HepG2 (cell line): ENCODE measurements around the gene AP4E1. TPM values are rescaled to one million over a fixed set of nuclear protein-coding genes. Genes with fewer than 3 reads are reported as not detected.

Experiments
- ATAC-seq: fragments of 200-7000 bp; cut with Tn5 transposase; 3 replicates; pipeline ENCODE4 v1.9.1; 2020; ENCODE audit warnings: mild to moderate bottlenecking, moderate library complexity
- BruUV-seq: library from RNA; stranded (reverse); fragments of 400-500 nt; replicated peaks from 2 replicates; lab custom pipeline; 2021; lab: Mats Ljungman, UMichigan
- CTCF ChIA-PET: fragments of 300-600 bp; formaldehyde crosslinking; extraction: SDS; loops from one replicate; lab custom pipeline; 2021; ENCODE audit warnings: low total read pairs, inconsistent platforms, low intra/inter-chr PET ratio; lab: Yijun Ruan, JAX
- POLR2A ChIA-PET: fragments of 350-600 bp; sonication (Branson Sonifier 250); formaldehyde crosslinking; loops from one replicate; lab custom pipeline; 2020; ENCODE audit warnings: antibody characterized with exemption, inconsistent platforms; lab: Yijun Ruan, JAX
- DNase-seq: peaks from one replicate; pipeline ENCODE4 v3.0.0-alpha.2; 2015; ENCODE audit warnings: low spot score
- FAIRE-seq: peaks from 3 replicates; lab custom pipeline; 2011; peaks lifted over from hg19 to GRCh38; lab: Jason Lieb, UNC
- H2AFZ ChIP-seq: one replicate; pipeline ENCODE4 v1.6.1; 2011; ENCODE audit warnings: low read length, inconsistent platforms
- H3K27ac ChIP-seq: fragments of 300-600 bp; 3 replicates; pipeline ENCODE4 v1.8.0; 2011; ENCODE audit warnings: mixed run types, mild to moderate bottlenecking, mixed read lengths, low read length, inconsistent platforms; ENCODE audit not compliant: insufficient read depth; ENCODE audit errors: extremely low read length
- H3K27me3 ChIP-seq, 2 experiments: fragments of 200-600 bp in 1 of 2; 2 replicates in 1 of 2; 3 replicates in 1 of 2; pipeline versions ENCODE4 v1.6.0 to v1.8.0; 2011; ENCODE audit warnings: low read length in 2 of 2, mild to moderate bottlenecking in 2 of 2, moderate library complexity in 2 of 2, inconsistent platforms in 1 of 2; ENCODE audit not compliant: insufficient read depth in 2 of 2, control insufficient read depth in 1 of 2
- H3K36me3 ChIP-seq, 2 experiments: fragments of 200-600 bp in 1 of 2; replicated peaks in 1 of 2; 2 replicates in 1 of 2; 3 replicates in 1 of 2; pipeline versions ENCODE4 v1.5.1 to v1.8.0; 2011; ENCODE audit warnings: low read length in 2 of 2, inconsistent platforms in 1 of 2; ENCODE audit not compliant: insufficient read depth in 2 of 2, control insufficient read depth in 1 of 2
- H3K4me1 ChIP-seq: 2 replicates; pipeline ENCODE4 v1.5.1; 2012; ENCODE audit warnings: low read length, inconsistent platforms; ENCODE audit not compliant: insufficient read depth
- H3K4me2 ChIP-seq: 2 replicates; pipeline ENCODE4 v1.6.0; 2011; ENCODE audit warnings: low read depth, low read length, inconsistent platforms
- H3K4me3 ChIP-seq, 3 experiments: fragments of 200-600 bp in 1 of 3; sonication (generic), shearing (Covaris generic) in 1 of 3; replicated peaks in 1 of 3; 2 replicates each; pipeline ENCODE4 v1.5.1; 2011 to 2016; ENCODE audit warnings: low read length in 3 of 3, inconsistent platforms in 2 of 3, low read depth in 2 of 3, mild to moderate bottlenecking in 2 of 3, control low read depth in 1 of 3, mixed read lengths in 1 of 3; ENCODE audit not compliant: insufficient read depth in 1 of 3
- H3K79me2 ChIP-seq: one replicate; pipeline ENCODE4 v1.6.1; 2011; ENCODE audit warnings: low read length, inconsistent platforms; ENCODE audit not compliant: insufficient read depth
- H3K9ac ChIP-seq: 2 replicates; pipeline ENCODE4 v1.6.0; 2011; ENCODE audit warnings: mild to moderate bottlenecking, low read depth, low read length, inconsistent platforms; ENCODE audit not compliant: insufficient read depth
- H3K9me3 ChIP-seq: 2 replicates; pipeline ENCODE4 v1.5.1; 2012; ENCODE audit warnings: mild to moderate bottlenecking, low read length
- H4K20me1 ChIP-seq: 2 replicates; pipeline ENCODE4 v1.6.0; 2011; ENCODE audit warnings: inconsistent platforms, mild to moderate bottlenecking, low read length, moderate library complexity; ENCODE audit not compliant: insufficient read depth
- AGO2 ChIP-seq: fragments of 200-400 bp; formaldehyde crosslinking; optimal IDR thresholded peaks from 2 replicates; pipeline ENCODE3; 2017; ENCODE audit warnings: mild to moderate bottlenecking, low read depth, low read length, moderate library complexity
- CBX1 ChIP-seq: IDR thresholded peaks from one replicate; pipeline ENCODE4 v1.6.1; 2016; ENCODE audit warnings: antibody characterized with exemption, low read depth
- ELF4 ChIP-seq: sonication (generic); formaldehyde crosslinking; IDR thresholded peaks from 2 replicates; pipeline ENCODE4 v1.5.0; 2020; ENCODE audit warnings: missing genetic modification reagents, mild to moderate bottlenecking, moderate library complexity, borderline replicate concordance
- ISX ChIP-seq: sonication (generic); formaldehyde crosslinking; conservative IDR thresholded peaks from 2 replicates; pipeline ENCODE4 v1.5.0; 2020; ENCODE audit warnings: missing genetic modification reagents
- MED13 ChIP-seq: sonication (generic); formaldehyde crosslinking; IDR thresholded peaks from 2 replicates; pipeline ENCODE4 v1.5.0; 2020; ENCODE audit warnings: missing genetic modification reagents
- NFE2L2 ChIP-seq: fragments of 150-350 bp; IDR thresholded peaks from 2 replicates; pipeline ENCODE4 v1.6.1; 2014; ENCODE audit warnings: low read length
- PHB2 ChIP-seq: fragments of 450-650 bp; IDR thresholded peaks from 2 replicates; pipeline ENCODE4 v1.6.1; 2018; ENCODE audit not compliant: partially characterized antibody
- SUZ12 ChIP-seq: fragments of 150-350 bp; IDR thresholded peaks from 2 replicates; pipeline ENCODE4 v1.6.1; 2014; ENCODE audit warnings: low read depth, low read length
- TARDBP ChIP-seq: sonication (generic); formaldehyde crosslinking; IDR thresholded peaks from 2 replicates; pipeline ENCODE4 v1.8.0; 2022; ENCODE audit warnings: mild to moderate bottlenecking, missing genetic modification reagents
- TMF1 ChIP-seq: sonication (generic); formaldehyde crosslinking; IDR thresholded peaks from 2 replicates; pipeline ENCODE4 v1.8.1; 2022; ENCODE audit warnings: low read depth, missing genetic modification reagents
- ZBTB38 ChIP-seq: sonication (generic); formaldehyde crosslinking; IDR thresholded peaks from 2 replicates; pipeline ENCODE4 v1.5.1; 2020; ENCODE audit warnings: mild to moderate bottlenecking, missing genetic modification reagents
- ZNF33A ChIP-seq: sonication (generic); formaldehyde crosslinking; IDR thresholded peaks from 2 replicates; pipeline ENCODE4 v1.5.1; 2020; ENCODE audit warnings: missing genetic modification reagents, mild to moderate bottlenecking, moderate library complexity, borderline replicate concordance
- ZNF484 ChIP-seq: sonication (generic); formaldehyde crosslinking; IDR thresholded peaks from 2 replicates; pipeline ENCODE4 v1.5.1; 2020; ENCODE audit warnings: mild to moderate bottlenecking, low read depth, missing genetic modification reagents, borderline replicate concordance
- ZNF644 ChIP-seq: IDR thresholded peaks from 2 replicates; pipeline ENCODE4 v1.6.1; 2016; ENCODE audit warnings: low read depth
- WGBS: methylation state at CpG from one replicate; pipeline ENCODE4 v1.1.6; 2017; ENCODE audit warnings: low lambda C conversion rate; 5-methylcytosine and 5-hydroxymethylcytosine counted together
- in situ Hi-C: cut with HindIII; loops from 2 replicates; pipeline ENCODE4 v1.10.0; 2017; ENCODE audit warnings: low pct_unique_long_range_greater_than_20kb; ENCODE audit not compliant: extremely low pct_ligation_motif_present
- intact Hi-C: fragments of 100-400 bp; cut with micrococcal nuclease; formaldehyde crosslinking; loops from one replicate; pipeline ENCODE4 v1.10.0; 2022; ENCODE audit not compliant: unreplicated experiment
- polyA plus RNA-seq, 8 experiments: library from polyadenylated mRNA; depleted of rRNA in 3 of 8; stranded (reverse) in 7 of 8; unstranded in 1 of 8; fragments of >200 nt; fragmentation: Illumina TruSeq in 4 of 8; extraction: Trizol in 4 of 8; gene quantifications; 2 replicates each; pipeline versions ENCODE4 v1.2.1 to v1.2.3, GENCODE V29; 2011 to 2016; ENCODE audit warnings: low read depth in 4 of 8, missing spikeins in 1 of 8, mixed read lengths in 1 of 8; ENCODE audit not compliant: insufficient read depth in 1 of 8
- total RNA-seq, 5 experiments: library from RNA; depleted of rRNA; stranded (reverse); fragments of >200 nt; fragmentation: Illumina TruSeq; extraction: Trizol; gene quantifications; 2 replicates each; pipeline ENCODE4 v1.2.3, GENCODE V29; 2016; ENCODE audit warnings: low read depth in 1 of 5
- TF ChIP-seq, protein P1 (sequence below): sonication (generic); formaldehyde crosslinking; IDR thresholded peaks from 2 replicates; pipeline ENCODE4 v1.4.0; 2020; ENCODE audit warnings: missing genetic modification reagents; ENCODE audit errors: not compliant biosample characterization
- TF ChIP-seq, protein P2 (sequence below): sonication (generic); formaldehyde crosslinking; IDR thresholded peaks from 2 replicates; pipeline ENCODE4 v1.8.0; 2022; ENCODE audit warnings: mild to moderate bottlenecking, missing genetic modification reagents; ENCODE audit not compliant: insufficient replicate concordance
- TF ChIP-seq, protein P3 (sequence below): IDR thresholded peaks from 2 replicates; pipeline ENCODE4 v1.6.1; 2018; ENCODE audit warnings: missing genetic modification reagents
- TF ChIP-seq, protein P4 (sequence below): IDR thresholded peaks from 2 replicates; pipeline ENCODE4 v1.6.1; 2016; ENCODE audit warnings: low read depth, control low read depth
- TF ChIP-seq, protein P5 (sequence below): sonication (generic); formaldehyde crosslinking; IDR thresholded peaks from 2 replicates; pipeline ENCODE4 v1.4.0; 2020; ENCODE audit warnings: mild to moderate bottlenecking, low read depth, missing genetic modification reagents

Gene AP4E1
- total and polyA plus RNA-seq, 2 of the 13 experiments (the other 11 are each of a cell fraction or from before 2014, with no cell fraction given): 2.2 to 7.8 TPM

DNA sequence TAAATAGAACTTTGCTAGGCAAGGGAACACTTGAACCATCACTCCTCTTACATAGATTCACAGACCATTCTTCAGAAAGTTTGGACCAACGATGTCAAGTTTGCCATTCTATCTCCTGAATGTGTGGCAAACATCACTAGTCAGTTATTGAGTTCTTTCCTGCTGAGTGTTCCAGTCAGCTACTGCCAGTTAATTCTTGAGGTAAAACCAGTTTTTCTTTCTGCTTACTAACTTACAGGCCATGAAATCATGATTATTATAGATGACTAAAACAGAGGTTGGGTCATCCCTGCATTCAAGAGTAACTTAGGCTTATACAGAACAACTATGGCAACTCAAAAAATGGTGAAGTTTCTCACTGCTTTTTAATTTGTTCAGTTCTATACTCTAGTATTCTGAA, 88.2 kb downstream of the AP4E1 start:
- ATAC-seq (no peak), FAIRE-seq (no peak), DNase-seq (no peak)
- ChIA-PET POLR2A (no interaction called here), CTCF (no interaction called here)
- H3K36me3 ChIP-seq: peaks cover 1 to 12% of the 10 kb centered on the region in 2 experiments; a peak in 3 of 5 replicates
- H3K9ac ChIP-seq: no peak overlapping the region
- TF ChIP-seq ZNF484 (no peak), TARDBP (CRISPR knock-in tag) (no peak), SUZ12 (no peak), PHB2 (no peak), ZBTB38 (CRISPR knock-in tag) (no peak), MED13 (CRISPR knock-in tag) (no peak), ZNF33A (CRISPR knock-in tag) (no peak), TMF1 (no peak), CBX1 (no peak), AGO2 (no peak), ISX (no peak), ELF4 (CRISPR knock-in tag) (no peak), NFE2L2 (no peak), ZNF644 (CRISPR knock-in tag) (no peak)
- TF ChIP-seq, protein P1, sequence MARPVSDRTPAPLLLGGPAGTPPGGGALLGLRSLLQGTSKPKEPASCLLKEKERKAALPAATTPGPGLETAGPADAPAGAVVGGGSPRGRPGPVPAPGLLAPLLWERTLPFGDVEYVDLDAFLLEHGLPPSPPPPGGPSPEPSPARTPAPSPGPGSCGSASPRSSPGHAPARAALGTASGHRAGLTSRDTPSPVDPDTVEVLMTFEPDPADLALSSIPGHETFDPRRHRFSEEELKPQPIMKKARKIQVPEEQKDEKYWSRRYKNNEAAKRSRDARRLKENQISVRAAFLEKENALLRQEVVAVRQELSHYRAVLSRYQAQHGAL (CRISPR knock-in tag): no peak
- TF ChIP-seq, protein P2, sequence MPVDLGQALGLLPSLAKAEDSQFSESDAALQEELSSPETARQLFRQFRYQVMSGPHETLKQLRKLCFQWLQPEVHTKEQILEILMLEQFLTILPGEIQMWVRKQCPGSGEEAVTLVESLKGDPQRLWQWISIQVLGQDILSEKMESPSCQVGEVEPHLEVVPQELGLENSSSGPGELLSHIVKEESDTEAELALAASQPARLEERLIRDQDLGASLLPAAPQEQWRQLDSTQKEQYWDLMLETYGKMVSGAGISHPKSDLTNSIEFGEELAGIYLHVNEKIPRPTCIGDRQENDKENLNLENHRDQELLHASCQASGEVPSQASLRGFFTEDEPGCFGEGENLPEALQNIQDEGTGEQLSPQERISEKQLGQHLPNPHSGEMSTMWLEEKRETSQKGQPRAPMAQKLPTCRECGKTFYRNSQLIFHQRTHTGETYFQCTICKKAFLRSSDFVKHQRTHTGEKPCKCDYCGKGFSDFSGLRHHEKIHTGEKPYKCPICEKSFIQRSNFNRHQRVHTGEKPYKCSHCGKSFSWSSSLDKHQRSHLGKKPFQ (CRISPR knock-in tag): no peak
- TF ChIP-seq, protein P3, sequence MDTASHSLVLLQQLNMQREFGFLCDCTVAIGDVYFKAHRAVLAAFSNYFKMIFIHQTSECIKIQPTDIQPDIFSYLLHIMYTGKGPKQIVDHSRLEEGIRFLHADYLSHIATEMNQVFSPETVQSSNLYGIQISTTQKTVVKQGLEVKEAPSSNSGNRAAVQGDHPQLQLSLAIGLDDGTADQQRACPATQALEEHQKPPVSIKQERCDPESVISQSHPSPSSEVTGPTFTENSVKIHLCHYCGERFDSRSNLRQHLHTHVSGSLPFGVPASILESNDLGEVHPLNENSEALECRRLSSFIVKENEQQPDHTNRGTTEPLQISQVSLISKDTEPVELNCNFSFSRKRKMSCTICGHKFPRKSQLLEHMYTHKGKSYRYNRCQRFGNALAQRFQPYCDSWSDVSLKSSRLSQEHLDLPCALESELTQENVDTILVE: no peak
- TF ChIP-seq, protein P4, sequence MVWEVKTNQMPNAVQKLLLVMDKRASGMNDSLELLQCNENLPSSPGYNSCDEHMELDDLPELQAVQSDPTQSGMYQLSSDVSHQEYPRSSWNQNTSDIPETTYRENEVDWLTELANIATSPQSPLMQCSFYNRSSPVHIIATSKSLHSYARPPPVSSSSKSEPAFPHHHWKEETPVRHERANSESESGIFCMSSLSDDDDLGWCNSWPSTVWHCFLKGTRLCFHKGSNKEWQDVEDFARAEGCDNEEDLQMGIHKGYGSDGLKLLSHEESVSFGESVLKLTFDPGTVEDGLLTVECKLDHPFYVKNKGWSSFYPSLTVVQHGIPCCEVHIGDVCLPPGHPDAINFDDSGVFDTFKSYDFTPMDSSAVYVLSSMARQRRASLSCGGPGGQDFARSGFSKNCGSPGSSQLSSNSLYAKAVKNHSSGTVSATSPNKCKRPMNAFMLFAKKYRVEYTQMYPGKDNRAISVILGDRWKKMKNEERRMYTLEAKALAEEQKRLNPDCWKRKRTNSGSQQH (CRISPR knock-in tag): no peak
- TF ChIP-seq, protein P5, sequence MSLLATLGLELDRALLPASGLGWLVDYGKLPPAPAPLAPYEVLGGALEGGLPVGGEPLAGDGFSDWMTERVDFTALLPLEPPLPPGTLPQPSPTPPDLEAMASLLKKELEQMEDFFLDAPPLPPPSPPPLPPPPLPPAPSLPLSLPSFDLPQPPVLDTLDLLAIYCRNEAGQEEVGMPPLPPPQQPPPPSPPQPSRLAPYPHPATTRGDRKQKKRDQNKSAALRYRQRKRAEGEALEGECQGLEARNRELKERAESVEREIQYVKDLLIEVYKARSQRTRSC (CRISPR knock-in tag): no peak
- no peak overlapping the region for H3K27ac ChIP-seq
- no peak overlapping the region for H3K4me3 ChIP-seq
- H3K9me3 ChIP-seq: no peaks in the 10 kb centered on the region
- 89% methylated on average over 1 of the region's 1 CpG for WGBS
- no peak overlapping the region for H2AFZ ChIP-seq
- H3K4me1 ChIP-seq: no peaks in the 10 kb centered on the region
- H3K27me3 ChIP-seq: no peaks in the 10 kb centered on the region
- BruUV-seq: no TSS peak
- H3K79me2 ChIP-seq: no peaks in the 10 kb centered on the region
- H3K4me2 ChIP-seq: no peak overlapping the region
- intact Hi-C loops (no loop called here), in situ Hi-C loops (no loop called here)
- H4K20me1 ChIP-seq: no peaks in the 10 kb centered on the region
